ENCODE results near the gene HS1BP3.

HS1BP3 gene

GRCh38 chr2:20630967-20631366 is 19.9 kb downstream of the HS1BP3 start:
- TF ChIP-seq, protein P1, sequence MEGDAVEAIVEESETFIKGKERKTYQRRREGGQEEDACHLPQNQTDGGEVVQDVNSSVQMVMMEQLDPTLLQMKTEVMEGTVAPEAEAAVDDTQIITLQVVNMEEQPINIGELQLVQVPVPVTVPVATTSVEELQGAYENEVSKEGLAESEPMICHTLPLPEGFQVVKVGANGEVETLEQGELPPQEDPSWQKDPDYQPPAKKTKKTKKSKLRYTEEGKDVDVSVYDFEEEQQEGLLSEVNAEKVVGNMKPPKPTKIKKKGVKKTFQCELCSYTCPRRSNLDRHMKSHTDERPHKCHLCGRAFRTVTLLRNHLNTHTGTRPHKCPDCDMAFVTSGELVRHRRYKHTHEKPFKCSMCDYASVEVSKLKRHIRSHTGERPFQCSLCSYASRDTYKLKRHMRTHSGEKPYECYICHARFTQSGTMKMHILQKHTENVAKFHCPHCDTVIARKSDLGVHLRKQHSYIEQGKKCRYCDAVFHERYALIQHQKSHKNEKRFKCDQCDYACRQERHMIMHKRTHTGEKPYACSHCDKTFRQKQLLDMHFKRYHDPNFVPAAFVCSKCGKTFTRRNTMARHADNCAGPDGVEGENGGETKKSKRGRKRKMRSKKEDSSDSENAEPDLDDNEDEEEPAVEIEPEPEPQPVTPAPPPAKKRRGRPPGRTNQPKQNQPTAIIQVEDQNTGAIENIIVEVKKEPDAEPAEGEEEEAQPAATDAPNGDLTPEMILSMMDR (IDR thresholded peaks at IDR 0.05), result no peak
- Histone ChIP-seq H3K79me2 (peaks cover 12% of the 10 kb centered on the region), H3K4me3 (ENCODE audit: low read depth, low read length) (no peak overlapping the region), H3K4me2 (ENCODE audit: low read length) (no peak overlapping the region), H2AFZ (no peak overlapping the region), H3K9me3 (ENCODE audit: control insufficient read depth, low read length) (no peaks in the 10 kb centered on the region), H3K36me3 (ENCODE audit: control insufficient read depth, insufficient read depth, low read length) (no peaks in the 10 kb centered on the region), H3K4me1 (peaks cover 4% of the 10 kb centered on the region), H3K27me3 (ENCODE audit: control insufficient read depth, insufficient read depth, low read length) (no peaks in the 10 kb centered on the region), H3K9ac (no peak overlapping the region), H3K27ac (no peak overlapping the region)

- H3K4me1 ChIP-seq, result no peaks in the 10 kb centered on the region
- H3K9ac ChIP-seq, result no peak overlapping the region
- H3K36me3 ChIP-seq (ENCODE audit: control insufficient read depth, insufficient read depth, low read length), result no peaks in the 10 kb centered on the region
- TF ChIP-seq, protein P1 (IDR thresholded peaks at IDR 0.05), result no peak
- no peak overlapping the region for H3K4me2 ChIP-seq (ENCODE audit: low read length)
- H3K9me3 ChIP-seq (ENCODE audit: control insufficient read depth, low read length), result no peaks in the 10 kb centered on the region
- H3K27ac ChIP-seq, result no peak overlapping the region
- H3K27me3 ChIP-seq (ENCODE audit: control insufficient read depth, insufficient read depth, low read length), result no peaks in the 10 kb centered on the region
- no peak overlapping the region for H2AFZ ChIP-seq
- H3K4me3 ChIP-seq (ENCODE audit: low read depth, low read length), result no peak overlapping the region
- H3K79me2 ChIP-seq, result peaks cover 12% of the 10 kb centered on the region
These were observed 21.2 kb downstream of the HS1BP3 start for GRCh38 chr2:20629581-20630171.

DNA sequence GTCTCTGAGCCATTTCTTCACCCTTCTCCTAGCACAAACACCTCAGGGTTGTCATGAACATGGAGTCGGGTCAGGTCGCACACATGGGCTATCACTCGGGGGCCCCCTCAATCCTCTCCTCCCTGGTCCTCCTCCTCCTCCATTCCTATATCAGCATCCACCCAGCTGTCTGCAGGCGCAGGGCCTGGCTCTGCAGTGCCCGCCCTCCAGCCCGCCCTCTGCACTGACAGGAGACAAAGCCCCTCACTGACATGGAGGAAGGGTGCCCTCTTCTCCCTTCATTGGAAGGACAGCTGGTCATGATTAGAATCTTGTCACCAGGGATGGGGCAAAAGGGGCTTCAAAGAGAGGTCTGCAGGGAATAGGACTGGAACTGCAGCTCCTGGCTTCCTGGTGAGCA is 21.7 kb downstream of the HS1BP3 start:
- H3K27ac ChIP-seq, result no peak overlapping the region
- H2AFZ ChIP-seq, result no peak overlapping the region
- no peaks in the 10 kb centered on the region for H3K4me1 ChIP-seq
- TF ChIP-seq, protein P1 (IDR thresholded peaks at IDR 0.05), result no peak
- no peaks in the 10 kb centered on the region for H3K36me3 ChIP-seq (ENCODE audit: control insufficient read depth, insufficient read depth, low read length)
- no peaks in the 10 kb centered on the region for H3K27me3 ChIP-seq (ENCODE audit: control insufficient read depth, insufficient read depth, low read length)
- no peak overlapping the region for H3K4me2 ChIP-seq (ENCODE audit: low read length)
- peaks cover 12% of the 10 kb centered on the region for H3K79me2 ChIP-seq
- no peak overlapping the region for H3K9ac ChIP-seq
- H3K4me3 ChIP-seq (ENCODE audit: low read depth, low read length), result no peak overlapping the region
- H3K9me3 ChIP-seq (ENCODE audit: control insufficient read depth, low read length), result no peaks in the 10 kb centered on the region

- Histone ChIP-seq H3K4me1 (no peaks in the 10 kb centered on the region), H3K9ac (no peak overlapping the region), H3K27ac (no peak overlapping the region), H3K79me2 (peaks cover 10% of the 10 kb centered on the region), H3K36me3 (ENCODE audit: control insufficient read depth, insufficient read depth, low read length) (no peaks in the 10 kb centered on the region), H3K4me3 (ENCODE audit: low read depth, low read length) (no peak overlapping the region), H3K4me2 (ENCODE audit: low read length) (no peak overlapping the region), H3K9me3 (ENCODE audit: control insufficient read depth, low read length) (no peaks in the 10 kb centered on the region), H2AFZ (no peak overlapping the region), H3K27me3 (ENCODE audit: control insufficient read depth, insufficient read depth, low read length) (no peaks in the 10 kb centered on the region)
- TF ChIP-seq, protein P1 (IDR thresholded peaks at IDR 0.05), result no peak
These were observed 23.1 kb downstream of the HS1BP3 start for GRCh38 chr2:20627712-20628380.
